Hypothalamus (tissue), 51 donors: ENCODE results near the gene NT5C2.

Source experiments
- DNase-seq, 51 donors: peaks; one replicate each; lab custom pipeline; 2025; lab: John Stamatoyannopoulos, UW

The NT5C2 gene

GRCh38 chr10:103125323-103126267 is 67.5 kb downstream of the NT5C2 start:
- no peak for DNase-seq

DNA sequence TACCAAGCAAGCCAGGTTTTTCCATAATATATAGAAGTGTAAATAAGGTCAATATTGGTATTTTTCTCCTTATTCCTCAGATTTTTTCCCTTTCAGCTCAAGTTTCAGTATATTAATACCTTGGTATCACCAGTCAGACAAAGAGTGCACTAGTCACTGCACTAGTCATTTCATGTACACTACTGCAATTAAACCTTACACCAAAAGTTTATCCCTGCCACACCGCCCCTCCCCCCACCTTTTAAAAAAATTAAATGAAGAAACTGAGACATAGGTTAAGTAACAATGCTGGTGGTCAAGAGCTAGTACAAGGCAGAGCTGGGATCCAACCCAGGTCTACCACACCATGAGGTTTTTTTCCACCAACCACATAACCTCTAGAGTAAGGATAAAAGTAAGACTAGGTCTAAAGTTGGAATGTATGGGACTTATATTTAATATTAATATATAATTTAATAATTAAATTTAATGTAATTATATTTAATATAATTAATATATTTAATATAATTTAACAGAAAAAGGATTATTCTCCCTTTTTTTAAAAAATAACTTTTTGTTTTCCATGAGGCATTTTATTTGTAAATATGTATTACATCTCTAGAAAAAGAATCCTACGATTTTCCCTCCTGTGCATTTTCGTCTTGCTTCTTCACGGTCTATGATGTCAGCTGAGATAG is 68.5 kb downstream of the NT5C2 start:
- DNase-seq = no peak

DNA sequence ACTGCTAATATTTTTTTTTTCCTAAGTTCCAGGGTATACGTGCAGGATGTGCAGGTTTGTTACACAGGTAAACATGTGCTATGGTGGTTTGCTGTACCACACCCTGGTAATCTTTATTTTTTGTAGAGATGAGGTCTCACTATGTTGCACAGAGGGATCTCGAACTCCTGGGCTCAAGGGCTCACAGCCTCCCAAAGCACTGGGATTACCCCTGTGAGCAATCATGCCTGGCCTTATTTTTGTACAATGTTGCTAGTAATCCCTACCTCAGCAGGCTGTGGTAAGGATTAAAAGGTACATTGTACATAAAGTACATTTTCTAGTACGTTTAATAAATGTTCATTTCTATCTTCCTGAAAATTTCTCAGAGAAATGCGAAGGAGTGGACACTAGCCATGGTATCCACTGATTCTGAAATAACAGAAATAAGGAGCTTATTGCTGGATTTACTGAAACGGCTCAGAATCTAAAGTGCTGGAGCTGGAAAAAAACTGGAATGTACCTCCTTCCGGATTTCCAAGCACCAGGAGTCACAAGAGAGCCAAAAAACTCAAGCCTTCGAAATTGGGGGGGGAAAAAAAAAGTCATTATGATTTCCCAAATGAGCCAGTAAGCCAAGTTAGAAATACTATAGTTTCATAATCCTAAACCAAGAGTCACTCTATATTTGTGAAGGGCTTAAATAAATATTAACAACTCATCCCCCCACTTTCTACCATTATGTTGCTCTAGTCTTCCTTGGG is 69.6 kb downstream of the NT5C2 start:
- DNase-seq = no peak

GRCh38 chr10:103120977-103121735 is 71.9 kb downstream of the NT5C2 start:
- no peak for DNase-seq

GRCh38 chr10:103120546-103120945 is 72.5 kb downstream of the NT5C2 start:
- DNase-seq = no peak

GRCh38 chr10:103117247-103117646 is 75.8 kb downstream of the NT5C2 start:
- no peak for DNase-seq

DNA sequence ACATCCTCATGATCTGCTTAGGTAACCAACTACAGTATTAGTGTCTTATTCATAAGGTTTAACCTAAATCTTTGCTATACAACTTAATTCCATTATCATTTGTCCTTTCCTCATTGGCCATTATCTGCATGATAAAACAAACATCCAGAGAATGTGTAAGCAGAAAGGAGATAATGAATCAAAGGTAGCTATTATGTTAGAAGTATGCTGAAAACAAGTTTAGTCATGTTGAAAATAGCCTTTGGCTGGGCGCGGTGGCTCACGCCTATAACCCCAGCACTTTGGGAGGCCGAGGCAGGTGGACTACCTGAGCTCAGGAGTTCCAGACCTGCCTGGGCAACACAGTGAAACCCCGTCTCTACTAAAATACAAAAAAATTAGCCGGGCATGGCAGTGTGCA is 78.2 kb downstream of the NT5C2 start:
- no peak for DNase-seq

- peak in 1 of 51 donors; percentile 44 for DNase-seq
These were observed 80.9 kb downstream of the NT5C2 start for GRCh38 chr10:103111918-103112877.

DNA sequence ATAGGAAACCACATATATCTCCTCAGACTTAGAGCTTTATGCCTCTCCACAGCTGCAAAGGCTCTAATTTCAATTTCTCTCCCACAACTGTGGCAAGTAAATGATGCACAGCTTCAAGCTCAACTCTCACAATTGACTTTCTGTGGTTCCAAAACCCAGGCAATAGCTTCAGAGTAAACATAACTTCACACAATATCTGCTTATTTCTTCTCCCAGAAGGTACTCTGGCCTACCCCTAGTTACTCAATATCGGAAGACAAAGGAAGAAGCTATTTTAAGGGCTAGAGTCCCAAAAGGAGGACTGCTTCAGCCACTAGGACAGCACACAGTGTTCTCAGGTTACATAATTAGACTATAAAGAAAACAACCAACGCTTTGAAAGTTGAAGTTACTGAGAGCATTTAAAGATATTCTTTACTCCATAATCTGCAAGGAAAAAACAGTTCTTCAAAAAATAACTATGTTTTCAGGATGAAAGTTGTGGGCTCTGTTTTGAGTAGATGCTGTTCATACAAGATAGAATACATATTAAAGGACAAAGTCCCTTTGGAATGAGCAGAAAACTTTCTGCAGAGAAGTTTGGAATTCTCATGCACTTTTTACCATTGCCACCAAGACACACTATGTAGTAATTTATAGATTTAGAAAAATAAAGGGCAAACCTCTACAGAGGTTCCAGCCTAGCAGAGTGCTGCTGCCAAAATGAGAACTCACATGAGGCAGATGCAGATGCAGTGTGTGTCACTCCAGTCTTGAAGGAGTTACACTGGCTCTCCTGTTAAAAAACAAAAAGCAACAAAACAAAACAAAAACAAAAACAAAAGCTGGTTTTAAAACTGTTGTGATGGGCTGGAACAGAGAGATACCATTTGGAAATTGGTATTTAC is 81.8 kb downstream of the NT5C2 start:
- DNase-seq = peak in 3 of 51 donors; percentile 5 to 69 (median 25)

DNA sequence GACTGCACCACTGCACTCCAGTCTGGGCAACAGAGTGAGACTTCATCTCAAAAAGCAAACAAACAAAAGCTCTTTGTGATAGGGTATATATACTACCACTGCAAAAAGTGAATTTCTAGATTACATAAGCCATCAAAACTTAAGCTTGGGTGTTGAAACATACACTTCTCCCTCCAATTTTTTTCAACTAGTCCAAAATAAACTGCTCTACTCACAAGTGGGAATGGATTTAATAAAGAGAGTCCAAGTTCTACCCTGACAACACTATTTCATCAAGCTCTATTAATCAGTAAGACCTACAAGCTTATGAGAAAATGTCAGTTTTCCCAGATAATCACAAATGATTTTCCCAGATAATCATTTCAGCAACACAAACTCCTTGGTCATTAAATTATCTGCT is 82.7 kb downstream of the NT5C2 start:
- DNase-seq = no peak

GRCh38 chr10:103109821-103110220 is 83.3 kb downstream of the NT5C2 start:
- no peak for DNase-seq

DNA sequence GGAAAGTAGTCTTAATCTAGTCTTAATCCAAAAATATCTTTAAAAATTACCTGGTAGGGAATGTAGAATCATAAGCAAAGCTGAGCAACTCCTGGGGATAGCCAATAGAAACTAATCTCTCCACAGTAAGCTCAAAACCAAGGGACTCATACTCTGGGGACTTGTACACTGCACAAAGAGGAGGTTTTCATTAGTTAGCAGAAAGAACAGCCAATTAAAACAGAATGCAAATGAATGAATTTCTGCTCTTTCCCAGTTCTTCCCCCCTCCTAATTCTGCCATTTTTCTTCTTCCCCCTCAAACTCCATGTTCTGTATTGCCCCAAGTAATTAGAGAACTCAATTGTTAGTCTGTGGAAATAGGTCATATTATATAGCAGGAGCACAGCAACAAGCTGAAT is 86.5 kb downstream of the NT5C2 start:
- DNase-seq = no peak

DNA sequence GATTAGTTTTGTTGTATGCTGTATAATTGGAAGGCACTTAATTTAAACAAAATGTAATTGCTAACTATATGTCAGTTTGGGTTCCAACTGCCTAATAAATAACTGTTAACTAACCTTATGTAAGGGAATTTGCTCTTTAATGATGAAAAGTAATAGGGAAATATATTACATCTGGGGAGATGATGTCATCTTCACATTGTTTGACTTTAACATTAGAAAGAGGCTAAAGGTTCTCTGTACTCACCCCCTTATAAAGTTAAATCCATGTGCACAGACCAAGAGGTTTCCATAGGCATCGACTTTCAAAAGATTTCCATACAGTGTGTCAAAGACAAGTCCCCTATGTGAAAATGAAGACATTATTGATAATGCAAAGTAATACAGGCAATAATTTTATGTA is 87.6 kb downstream of the NT5C2 start:
- DNase-seq = no peak

DNA sequence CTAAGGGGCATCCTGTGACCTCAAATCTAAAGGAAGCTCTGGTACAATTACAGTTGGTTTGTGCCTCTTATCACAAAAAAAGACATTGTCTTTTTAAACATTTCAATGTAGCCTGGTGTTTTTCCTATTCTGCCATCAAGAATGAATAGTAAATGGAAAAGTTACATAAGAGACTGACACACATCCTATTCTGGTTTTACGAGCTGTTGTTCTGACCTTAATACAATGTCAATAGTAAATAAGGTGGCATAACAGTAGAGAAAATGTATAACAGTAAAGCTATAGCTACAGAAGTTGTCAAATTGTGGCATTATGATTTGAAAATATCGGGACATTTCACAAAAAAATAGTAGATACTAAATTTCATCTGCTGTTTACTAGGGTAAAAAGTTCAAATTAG is 88.4 kb downstream of the NT5C2 start:
- no peak for DNase-seq

DNA sequence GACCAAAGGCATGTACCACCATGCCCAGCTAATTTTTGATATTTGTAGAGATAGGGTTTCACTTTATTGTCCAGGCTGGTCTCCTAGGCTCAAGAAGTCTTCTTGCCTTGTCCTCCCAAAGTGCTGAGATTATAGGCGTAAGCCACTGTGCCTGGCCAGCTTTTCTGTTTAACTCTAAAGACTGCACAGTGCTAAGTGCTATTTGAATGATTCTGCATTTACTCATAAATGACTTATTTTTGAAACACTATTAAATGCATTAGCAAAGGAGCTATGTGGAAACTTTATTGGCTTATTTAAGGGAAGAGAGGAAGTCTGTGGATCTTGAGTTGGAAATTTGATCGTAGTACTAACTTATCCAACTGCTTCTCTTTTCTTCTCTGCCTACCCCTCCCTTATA is 89.1 kb downstream of the NT5C2 start:
- DNase-seq = no peak

DNA sequence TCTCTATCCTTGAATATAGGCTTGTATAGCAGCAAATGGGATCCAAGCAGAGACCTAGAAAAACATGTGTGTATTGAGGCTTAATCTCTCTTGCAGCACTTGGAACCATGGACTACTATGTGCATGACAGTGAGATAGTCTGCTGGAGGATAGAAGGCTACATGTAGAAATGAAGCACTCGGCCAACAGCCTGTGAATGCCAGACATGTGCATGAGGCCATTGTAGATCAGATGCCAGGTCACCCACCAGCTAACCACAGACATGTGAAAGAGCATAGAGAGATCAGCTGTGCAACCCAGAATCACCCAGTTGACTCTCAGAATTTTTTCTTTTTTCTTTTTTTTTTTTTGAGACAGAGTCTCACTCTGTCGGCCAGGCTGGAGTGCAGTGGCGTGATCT is 90.9 kb downstream of the NT5C2 start:
- peak in 1 of 51 donors; percentile 15 for DNase-seq

DNA sequence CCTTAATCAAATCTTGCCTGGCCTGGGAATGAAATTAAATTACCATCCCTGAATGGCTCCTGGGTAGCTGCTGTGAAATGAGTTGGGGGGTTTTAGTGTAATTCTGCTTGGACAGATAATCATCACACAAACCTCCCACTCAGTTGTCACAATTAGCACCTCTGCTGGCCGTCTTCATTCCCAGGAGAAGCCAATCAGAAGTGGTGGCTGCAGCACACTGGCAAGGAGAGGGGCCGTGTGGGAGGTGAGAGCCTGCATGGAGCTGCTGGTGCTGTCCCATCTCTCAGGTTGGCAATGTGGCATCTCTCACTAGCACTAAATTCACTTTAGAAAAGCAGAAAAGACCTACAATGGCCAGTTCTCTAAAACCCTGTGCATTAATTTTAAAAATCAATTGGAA is 92.5 kb downstream of the NT5C2 start:
- DNase-seq = no peak

GRCh38 chr10:103098240-103098639 is 94.8 kb downstream of the NT5C2 start:
- no peak for DNase-seq
